SU-DHL-6 (cell line): ENCODE measurements around the gene UGT1A4.

ENCODE experiments used
- H2AFZ ChIP-seq: fragments of 200-600 bp; sonication (generic); 2 replicates; pipeline ENCODE4 v1.6.1; 2014; ENCODE audit warnings: low read depth, mild to moderate bottlenecking, moderate library complexity, mixed read lengths, antibody characterized with exemption, low read length; ENCODE audit not compliant: severe bottlenecking
- H3F3A ChIP-seq: fragments of 200-600 bp; shearing (Covaris generic); 2 replicates; pipeline ENCODE4 v1.6.0; 2016; ENCODE audit warnings: antibody characterized with exemption, mild to moderate bottlenecking; ENCODE audit not compliant: insufficient read depth
- H3K27ac ChIP-seq: fragments of 200-600 bp; sonication (generic); 2 replicates; pipeline ENCODE4 v1.5.1; 2016; ENCODE audit warnings: low read depth, mild to moderate bottlenecking, low read length, moderate library complexity, mixed read lengths
- H3K27me3 ChIP-seq: fragments of 200-600 bp; sonication (generic), shearing (Covaris generic); 2 replicates; pipeline ENCODE4 v1.6.0; 2014; ENCODE audit warnings: mild to moderate bottlenecking, low read length
- H3K36me3 ChIP-seq: fragments of 200-600 bp; sonication (generic); 2 replicates; pipeline ENCODE4 v1.6.1; 2014; ENCODE audit warnings: mild to moderate bottlenecking, low read length, mixed read lengths
- H3K4me2 ChIP-seq: fragments of 300-600, 200-600 bp; shearing (Covaris generic), sonication (generic); 2 replicates; pipeline ENCODE4 v1.6.0; 2014; ENCODE audit warnings: low read length, low read depth, mild to moderate bottlenecking; ENCODE audit not compliant: poor library complexity, severe bottlenecking
- H3K4me3 ChIP-seq: fragments of 200-600 bp; sonication (generic); 2 replicates; pipeline ENCODE4 v1.5.1; 2014; ENCODE audit warnings: antibody characterized with exemption, low read length, mild to moderate bottlenecking, mixed read lengths; ENCODE audit not compliant: insufficient read depth, poor library complexity, severe bottlenecking
- H3K79me2 ChIP-seq: fragments of 200-600 bp; sonication (generic); 2 replicates; pipeline ENCODE4 v1.6.1; 2014; ENCODE audit warnings: mild to moderate bottlenecking, low read length, moderate library complexity; ENCODE audit not compliant: insufficient read depth
- H3K9ac ChIP-seq: fragments of 200-600 bp; sonication (generic); 2 replicates; pipeline ENCODE4 v1.7.0; 2014; ENCODE audit warnings: mild to moderate bottlenecking, low read length
- H3K9me2 ChIP-seq: fragments of 200-600 bp; sonication (generic); replicated peaks from 2 replicates; pipeline ENCODE4 v1.6.1; 2014; ENCODE audit warnings: low read length; ENCODE audit not compliant: insufficient read depth
- H3K9me3 ChIP-seq: fragments of 200-600 bp; sonication (generic); 2 replicates; pipeline ENCODE4 v1.6.1; 2014; ENCODE audit warnings: low read length, mixed read lengths; ENCODE audit not compliant: insufficient read depth
- H4K20me1 ChIP-seq: fragments of 200-600 bp; sonication (generic); 2 replicates; pipeline ENCODE4 v1.6.1; 2014; ENCODE audit warnings: low read depth, mild to moderate bottlenecking, antibody characterized with exemption, low read length, moderate library complexity, mixed read lengths
- EZH2phosphoT487 ChIP-seq: fragments of 200-600 bp; sonication (generic), shearing (Covaris generic); conservative IDR thresholded peaks from 2 replicates; pipeline ENCODE4 v1.6.1; 2018; ENCODE audit warnings: mild to moderate bottlenecking, antibody characterized with exemption, low read length, moderate library complexity, mixed read lengths
- TF ChIP-seq, protein P1 (sequence below): fragments of 200-600 bp; sonication (generic); IDR thresholded peaks from one replicate; pipeline ENCODE4 v1.5.1; 2017; ENCODE audit warnings: antibody characterized with exemption, mild to moderate bottlenecking, low read length, moderate library complexity; ENCODE audit not compliant: insufficient read depth, poor library complexity, severe bottlenecking

UGT1A4 gene

DNA sequence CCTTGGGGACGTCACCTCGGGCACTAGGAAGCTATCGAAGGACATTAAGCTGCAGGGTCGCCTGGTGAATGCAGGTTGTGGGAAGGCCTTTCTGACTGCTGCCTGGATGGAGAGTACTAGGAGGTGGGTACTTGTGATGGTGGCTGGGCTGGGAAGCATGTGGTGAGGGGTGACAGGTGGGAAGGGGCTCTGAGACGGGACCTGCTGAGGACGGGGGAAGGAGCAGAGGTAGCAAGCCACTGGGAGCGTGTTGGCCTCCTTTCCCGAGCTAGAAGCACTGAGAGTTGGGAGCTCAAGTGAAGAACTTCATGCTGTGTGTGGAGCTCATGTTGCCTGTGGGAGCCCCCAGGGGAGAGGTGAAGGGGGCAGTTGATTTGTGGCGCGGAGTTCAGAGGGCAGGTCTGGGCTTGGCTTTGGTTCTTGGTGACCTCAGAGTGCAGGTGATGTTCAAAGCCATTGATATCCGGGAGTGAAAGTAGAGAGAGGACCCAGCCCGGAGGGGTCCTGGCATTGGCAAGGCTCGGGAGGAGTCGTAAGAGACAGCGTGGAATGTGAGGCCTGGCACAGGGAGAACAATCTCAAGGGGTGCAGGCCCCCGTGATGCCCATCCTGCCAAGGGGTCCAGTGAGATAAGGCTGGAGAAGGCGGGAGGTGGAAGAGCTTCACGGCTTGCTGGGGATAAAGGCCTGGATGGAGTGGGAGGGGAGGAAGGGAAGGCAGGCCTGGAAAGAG lies 72.8 kb downstream of the UGT1A4 start:
- Histone ChIP-seq H2AFZ (no peak overlapping the region), H3F3A (no peaks in the 10 kb centered on the region), H3K9ac (no peak overlapping the region), H3K9me2 (no peaks in the 10 kb centered on the region), H3K36me3 (no peaks in the 10 kb centered on the region), H3K9me3 (no peaks in the 10 kb centered on the region), H3K27me3 (no peaks in the 10 kb centered on the region), H3K4me3 (no peak overlapping the region), H3K79me2 (no peaks in the 10 kb centered on the region), H3K27ac (no peak overlapping the region), H3K4me2 (no peak overlapping the region), H4K20me1 (no peaks in the 10 kb centered on the region)
- TF ChIP-seq, protein P1, sequence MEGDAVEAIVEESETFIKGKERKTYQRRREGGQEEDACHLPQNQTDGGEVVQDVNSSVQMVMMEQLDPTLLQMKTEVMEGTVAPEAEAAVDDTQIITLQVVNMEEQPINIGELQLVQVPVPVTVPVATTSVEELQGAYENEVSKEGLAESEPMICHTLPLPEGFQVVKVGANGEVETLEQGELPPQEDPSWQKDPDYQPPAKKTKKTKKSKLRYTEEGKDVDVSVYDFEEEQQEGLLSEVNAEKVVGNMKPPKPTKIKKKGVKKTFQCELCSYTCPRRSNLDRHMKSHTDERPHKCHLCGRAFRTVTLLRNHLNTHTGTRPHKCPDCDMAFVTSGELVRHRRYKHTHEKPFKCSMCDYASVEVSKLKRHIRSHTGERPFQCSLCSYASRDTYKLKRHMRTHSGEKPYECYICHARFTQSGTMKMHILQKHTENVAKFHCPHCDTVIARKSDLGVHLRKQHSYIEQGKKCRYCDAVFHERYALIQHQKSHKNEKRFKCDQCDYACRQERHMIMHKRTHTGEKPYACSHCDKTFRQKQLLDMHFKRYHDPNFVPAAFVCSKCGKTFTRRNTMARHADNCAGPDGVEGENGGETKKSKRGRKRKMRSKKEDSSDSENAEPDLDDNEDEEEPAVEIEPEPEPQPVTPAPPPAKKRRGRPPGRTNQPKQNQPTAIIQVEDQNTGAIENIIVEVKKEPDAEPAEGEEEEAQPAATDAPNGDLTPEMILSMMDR, result no peak
- TF ChIP-seq EZH2phosphoT487, result no peak

DNA sequence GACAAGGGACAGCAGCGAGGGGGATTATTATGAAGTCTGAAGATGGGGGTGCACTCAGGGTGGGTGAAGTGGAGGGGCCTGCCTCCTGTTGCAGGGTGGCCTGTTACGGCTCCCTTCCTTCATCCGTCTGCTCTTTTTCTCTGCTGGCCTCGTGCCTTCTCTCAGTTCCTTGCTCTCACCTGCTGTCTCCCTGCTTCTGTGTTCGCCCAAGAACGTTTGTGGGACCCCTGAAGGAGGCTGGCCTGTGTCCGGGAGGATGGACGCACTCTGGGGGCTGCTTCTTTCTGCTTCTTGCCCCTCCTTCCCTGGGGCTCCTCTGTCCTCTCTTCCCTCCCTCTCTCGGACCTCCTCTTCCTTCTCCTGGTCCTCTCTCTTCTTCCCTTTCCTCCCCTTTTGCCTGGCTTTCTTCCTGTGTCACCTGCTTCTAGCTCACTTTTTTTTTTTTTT lies 73.4 kb downstream of the UGT1A4 start:
- Histone ChIP-seq H3K4me3 (no peak overlapping the region), H3K9ac (no peak overlapping the region), H3K27me3 (no peaks in the 10 kb centered on the region), H2AFZ (no peak overlapping the region), H3K4me2 (no peak overlapping the region), H3K27ac (no peak overlapping the region), H3K79me2 (no peaks in the 10 kb centered on the region), H3K36me3 (no peaks in the 10 kb centered on the region), H4K20me1 (no peaks in the 10 kb centered on the region), H3K9me2 (no peaks in the 10 kb centered on the region), H3K9me3 (no peaks in the 10 kb centered on the region), H3F3A (no peaks in the 10 kb centered on the region)
- TF ChIP-seq, protein P1, result no peak
- no peak for TF ChIP-seq EZH2phosphoT487

- Histone ChIP-seq H2AFZ (no peak overlapping the region), H3K9me3 (no peaks in the 10 kb centered on the region), H3K27me3 (no peaks in the 10 kb centered on the region), H3F3A (no peaks in the 10 kb centered on the region), H3K9ac (no peak overlapping the region), H4K20me1 (no peaks in the 10 kb centered on the region), H3K27ac (no peak overlapping the region), H3K4me3 (no peak overlapping the region), H3K79me2 (no peaks in the 10 kb centered on the region), H3K9me2 (no peaks in the 10 kb centered on the region), H3K36me3 (no peaks in the 10 kb centered on the region), H3K4me2 (no peak overlapping the region)
- TF ChIP-seq, protein P1, result no peak
- no peak for TF ChIP-seq EZH2phosphoT487
Measured at GRCh38 chr2:233792720-233793119, 74.2 kb downstream of the UGT1A4 start.
